ENCODE data around the gene NDUFB10.

GRCh38 chr16:1930338-1930720, 29.0 kb upstream of the NDUFB10 start:
- TF ChIP-seq POLR2AphosphoS5 (IDR thresholded peaks at IDR 0.05; ENCODE audit: low read depth, low read length) (no peak), CTCF (IDR thresholded peaks at IDR 0.05) (no peak), TCF7L2 (IDR thresholded peaks at IDR 0.05; ENCODE audit: low read depth, low read length) (no peak)
